ENCODE measurements around the gene TSPEAR. TPM values are rescaled to one million over a fixed set of nuclear protein-coding genes. Genes with fewer than 3 reads are reported as not detected.

Gene TSPEAR
- total RNA-seq, 1 donor from 2014 or later = not detected

DNA sequence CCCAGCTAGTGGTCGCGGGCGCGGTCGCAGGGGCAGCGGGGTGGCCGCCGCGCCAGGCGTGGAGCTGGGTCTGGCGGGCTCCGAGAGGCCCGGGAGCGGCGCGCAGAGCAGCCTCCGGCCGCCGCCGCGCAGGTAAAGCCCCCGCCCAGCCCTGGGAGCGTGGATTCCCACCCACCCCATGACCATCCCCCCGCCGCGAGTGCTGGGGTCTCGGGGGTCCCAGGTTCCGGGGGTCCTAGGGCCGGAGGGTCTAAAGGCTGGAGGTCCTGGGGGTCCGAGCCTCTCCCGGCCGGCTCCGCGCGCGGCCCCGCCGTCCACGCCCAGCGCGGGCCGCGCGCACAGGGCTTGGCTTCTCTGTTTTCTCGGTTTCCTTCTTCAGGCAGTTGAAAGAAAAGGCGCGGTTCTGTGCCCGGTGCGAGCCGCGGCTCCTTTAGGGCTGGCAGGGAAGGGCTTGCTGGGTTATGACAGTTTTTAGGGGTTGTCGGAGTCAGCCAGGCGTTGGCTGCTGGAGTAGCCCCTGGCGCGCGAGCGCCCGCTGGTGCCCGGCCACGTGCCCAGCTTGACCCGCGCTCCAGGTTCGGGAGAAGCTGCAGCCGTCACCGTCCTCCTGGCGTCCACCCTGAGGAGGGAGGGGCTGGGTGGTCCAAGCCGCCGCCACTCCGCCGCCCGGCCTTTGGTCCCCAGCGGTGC lies 255.7 kb downstream of the TSPEAR start:
- TF ChIP-seq, protein P1, sequence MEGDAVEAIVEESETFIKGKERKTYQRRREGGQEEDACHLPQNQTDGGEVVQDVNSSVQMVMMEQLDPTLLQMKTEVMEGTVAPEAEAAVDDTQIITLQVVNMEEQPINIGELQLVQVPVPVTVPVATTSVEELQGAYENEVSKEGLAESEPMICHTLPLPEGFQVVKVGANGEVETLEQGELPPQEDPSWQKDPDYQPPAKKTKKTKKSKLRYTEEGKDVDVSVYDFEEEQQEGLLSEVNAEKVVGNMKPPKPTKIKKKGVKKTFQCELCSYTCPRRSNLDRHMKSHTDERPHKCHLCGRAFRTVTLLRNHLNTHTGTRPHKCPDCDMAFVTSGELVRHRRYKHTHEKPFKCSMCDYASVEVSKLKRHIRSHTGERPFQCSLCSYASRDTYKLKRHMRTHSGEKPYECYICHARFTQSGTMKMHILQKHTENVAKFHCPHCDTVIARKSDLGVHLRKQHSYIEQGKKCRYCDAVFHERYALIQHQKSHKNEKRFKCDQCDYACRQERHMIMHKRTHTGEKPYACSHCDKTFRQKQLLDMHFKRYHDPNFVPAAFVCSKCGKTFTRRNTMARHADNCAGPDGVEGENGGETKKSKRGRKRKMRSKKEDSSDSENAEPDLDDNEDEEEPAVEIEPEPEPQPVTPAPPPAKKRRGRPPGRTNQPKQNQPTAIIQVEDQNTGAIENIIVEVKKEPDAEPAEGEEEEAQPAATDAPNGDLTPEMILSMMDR (IDR thresholded peaks at IDR 0.05; ENCODE audit: insufficient read depth, low read length, poor library complexity, severe bottlenecking) = peak; percentile 11
- Histone ChIP-seq H3K27me3 (ENCODE audit: control insufficient read depth, insufficient read depth, low read length) (peaks cover 20% of the 10 kb centered on the region), H3K36me3 (ENCODE audit: control insufficient read depth, insufficient read depth, low read length) (no peaks in the 10 kb centered on the region), H3K4me3 (ENCODE audit: low read depth, low read length) (peak overlapping the region; percentile 42)
- DNase-seq (ENCODE audit: low read depth) = no peak

DNA sequence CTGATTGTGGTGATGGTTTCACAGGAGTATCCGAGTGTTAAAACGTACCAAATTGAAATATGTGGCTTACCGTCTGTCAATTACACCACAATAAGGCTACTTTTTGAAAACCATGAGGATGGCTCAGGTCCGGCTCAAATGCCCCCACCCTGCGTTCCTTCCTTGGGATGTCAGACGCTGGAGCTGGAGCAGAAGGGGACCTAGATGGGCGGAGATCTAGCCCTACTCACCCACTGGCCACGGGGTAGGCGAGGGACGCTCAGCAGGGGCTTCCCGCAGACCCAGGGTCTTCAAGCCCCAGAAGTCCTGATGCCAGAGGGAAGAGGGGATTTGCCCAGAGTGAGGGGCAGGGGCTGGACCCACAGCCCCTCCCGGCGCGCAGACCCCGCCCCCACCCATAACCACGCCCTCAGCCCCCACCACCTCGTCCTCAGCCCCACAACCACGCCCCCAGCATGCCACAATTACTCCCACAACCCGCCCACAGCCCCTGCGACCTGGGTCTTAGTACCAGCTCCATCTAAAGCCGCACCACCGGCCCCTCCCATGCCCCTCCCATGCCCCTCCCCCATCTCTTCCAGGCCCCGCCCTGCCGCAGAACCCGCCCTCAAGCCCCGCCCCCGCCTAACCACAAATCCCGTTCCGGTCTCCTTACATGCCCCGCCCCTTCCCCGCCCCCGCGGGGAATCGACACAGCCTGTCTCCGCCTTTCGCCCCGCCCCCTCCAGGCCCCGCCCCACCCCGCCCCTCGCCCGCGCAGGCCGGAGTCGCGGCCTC lies 256.4 kb downstream of the TSPEAR start, which contains the start of gene LRRC3:
Gene LRRC3 (plus strand): TSS at position 764 of the 777 bp plus-strand sequence. CDS start 1,135 bp downstream, outside the sequence.
- H3K36me3 ChIP-seq (ENCODE audit: control insufficient read depth, insufficient read depth, low read length) = no peaks in the 10 kb centered on the region
- H3K27me3 ChIP-seq (ENCODE audit: control insufficient read depth, insufficient read depth, low read length) = peaks cover 20% of the 10 kb centered on the region
- TF ChIP-seq, protein P1 (IDR thresholded peaks at IDR 0.05; ENCODE audit: insufficient read depth, low read length, poor library complexity, severe bottlenecking) = no peak
- peak; percentile 7 for DNase-seq (ENCODE audit: low read depth)
- H3K4me3 ChIP-seq (ENCODE audit: low read depth, low read length) = peak within 1 kb of the TSS; percentile 42

DNA sequence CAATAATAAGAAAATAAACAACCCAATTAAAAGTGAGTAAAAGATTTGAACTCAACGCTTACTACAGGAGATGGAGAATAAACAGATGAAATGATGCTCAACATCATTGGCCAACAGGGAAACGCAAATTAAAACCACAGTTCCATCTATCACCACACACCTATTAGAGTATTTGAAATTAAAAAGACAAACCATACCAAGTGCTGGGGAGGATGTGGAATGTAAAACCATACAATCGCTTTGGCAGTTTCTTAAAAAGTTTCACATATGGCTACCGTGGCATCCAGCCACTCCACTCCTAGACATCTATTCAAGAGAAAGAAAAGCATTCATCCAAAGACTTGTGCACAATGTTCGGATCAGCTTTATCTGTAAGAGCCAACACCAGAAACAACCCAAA lies 257.3 kb downstream of the TSPEAR start:
- DNase-seq (ENCODE audit: low read depth) = no peak
- no peak overlapping the region for H3K4me3 ChIP-seq (ENCODE audit: low read depth, low read length)
- H3K36me3 ChIP-seq (ENCODE audit: control insufficient read depth, insufficient read depth, low read length) = no peaks in the 10 kb centered on the region
- H3K27me3 ChIP-seq (ENCODE audit: control insufficient read depth, insufficient read depth, low read length) = peaks cover 20% of the 10 kb centered on the region
- TF ChIP-seq, protein P1 (IDR thresholded peaks at IDR 0.05; ENCODE audit: insufficient read depth, low read length, poor library complexity, severe bottlenecking) = no peak

DNA sequence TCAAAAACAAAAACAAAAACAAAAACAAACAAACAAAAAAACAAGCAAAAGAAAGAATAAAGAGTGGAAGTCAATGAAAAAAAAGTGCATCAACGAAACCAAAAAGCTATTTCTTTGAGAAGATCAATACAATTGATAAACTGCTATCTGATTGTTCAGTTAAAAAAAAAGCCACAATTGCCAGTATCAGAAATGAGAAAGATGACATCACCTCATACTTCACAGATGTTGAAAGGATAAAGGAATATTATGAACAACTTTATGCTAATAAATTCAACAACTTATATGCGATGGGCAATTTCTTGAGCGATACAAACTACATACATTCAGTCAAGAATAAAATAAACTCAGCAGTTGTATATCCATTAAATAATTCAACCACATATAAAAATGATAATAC lies 258.3 kb downstream of the TSPEAR start:
- H3K4me3 ChIP-seq (ENCODE audit: low read depth, low read length) = no peak overlapping the region
- TF ChIP-seq, protein P1 (IDR thresholded peaks at IDR 0.05; ENCODE audit: insufficient read depth, low read length, poor library complexity, severe bottlenecking) = no peak
- H3K27me3 ChIP-seq (ENCODE audit: control insufficient read depth, insufficient read depth, low read length) = peaks cover 20% of the 10 kb centered on the region
- DNase-seq (ENCODE audit: low read depth) = no peak
- H3K36me3 ChIP-seq (ENCODE audit: control insufficient read depth, insufficient read depth, low read length) = no peaks in the 10 kb centered on the region

DNA sequence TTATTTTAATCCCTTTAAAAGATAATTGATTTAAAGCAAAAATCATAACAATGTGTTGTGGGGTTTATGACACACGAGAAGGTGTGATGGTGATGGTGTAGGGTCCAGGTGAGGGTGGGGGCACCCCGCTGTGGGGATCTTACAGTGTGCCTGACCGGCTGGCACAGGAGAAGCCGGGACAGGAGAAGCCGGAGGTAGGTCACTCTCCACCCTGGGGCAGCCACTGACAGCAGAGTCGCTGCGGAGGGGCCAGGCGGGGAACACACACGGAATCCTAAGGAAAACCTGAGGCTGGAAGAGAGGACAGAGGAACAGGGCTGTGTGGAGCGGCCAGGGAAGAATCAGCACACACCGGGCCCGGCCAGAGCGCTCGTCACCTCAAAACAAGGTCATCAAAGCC lies 260.4 kb downstream of the TSPEAR start:
- DNase-seq (ENCODE audit: low read depth) = no peak
- TF ChIP-seq, protein P1 (IDR thresholded peaks at IDR 0.05; ENCODE audit: insufficient read depth, low read length, poor library complexity, severe bottlenecking) = no peak
- Histone ChIP-seq H3K27me3 (ENCODE audit: control insufficient read depth, insufficient read depth, low read length) (peaks cover 11% of the 10 kb centered on the region), H3K4me3 (ENCODE audit: low read depth, low read length) (no peak overlapping the region), H3K36me3 (ENCODE audit: control insufficient read depth, insufficient read depth, low read length) (no peaks in the 10 kb centered on the region)

Measured in kidney epithelial cell (primary cell).